HG02981 (cell line): ENCODE results near the gene UBE3D.
A peak's percentile ranks its signal among the peaks of the same experiment; 100 is the strongest.

ENCODE experiments used
- ATAC-seq: cut with Tn5 transposase; IDR thresholded peaks from one replicate; pipeline ENCODE4 v1.9.1; 2021; ENCODE audit warnings: mild to moderate bottlenecking, moderate library complexity; ENCODE audit not compliant: unreplicated experiment

The UBE3D gene, protein sequence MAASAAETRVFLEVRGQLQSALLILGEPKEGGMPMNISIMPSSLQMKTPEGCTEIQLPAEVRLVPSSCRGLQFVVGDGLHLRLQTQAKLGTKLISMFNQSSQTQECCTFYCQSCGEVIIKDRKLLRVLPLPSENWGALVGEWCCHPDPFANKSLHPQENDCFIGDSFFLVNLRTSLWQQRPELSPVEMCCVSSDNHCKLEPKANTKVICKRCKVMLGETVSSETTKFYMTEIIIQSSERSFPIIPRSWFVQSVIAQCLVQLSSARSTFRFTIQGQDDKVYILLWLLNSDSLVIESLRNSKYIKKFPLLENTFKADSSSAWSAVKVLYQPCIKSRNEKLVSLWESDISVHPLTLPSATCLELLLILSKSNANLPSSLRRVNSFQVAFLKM

DNA sequence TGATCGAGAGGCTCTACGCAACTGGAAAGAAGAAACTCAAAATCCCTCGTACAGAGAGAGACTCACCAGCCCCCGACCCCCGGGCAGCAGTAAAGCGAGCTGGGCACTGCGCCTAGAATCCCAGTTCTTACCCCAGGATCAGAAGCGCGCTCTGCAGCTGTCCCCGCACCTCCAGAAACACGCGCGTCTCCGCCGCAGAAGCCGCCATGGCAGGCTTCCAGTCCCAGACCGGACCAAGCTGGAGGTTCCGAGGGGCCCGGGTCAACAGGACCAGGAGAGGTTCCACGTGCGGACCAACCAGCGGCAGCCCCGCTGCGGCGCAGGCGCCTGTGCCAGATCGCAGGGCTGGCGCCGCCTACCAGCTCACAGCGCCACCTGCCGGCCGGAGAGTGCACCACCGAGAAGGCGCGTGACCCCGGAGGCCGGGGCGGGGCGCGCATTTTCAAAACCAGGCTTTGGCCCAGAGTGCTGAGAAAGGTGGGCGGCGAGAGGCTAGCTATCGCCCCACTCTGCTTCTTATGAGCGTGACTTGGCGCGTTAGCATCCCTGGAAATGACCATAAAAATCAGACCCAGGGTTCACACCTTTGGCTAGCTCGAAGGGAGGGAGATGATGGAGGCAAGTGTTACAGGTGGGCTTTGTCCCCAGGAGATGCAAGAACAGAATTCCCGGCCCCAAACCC, at the start of gene UBE3D:
UBE3D (minus strand) TSS at position 331 of the 682 bp plus-strand sequence; CDS start at position 208, 123 bp downstream.
- ATAC-seq, result peak; percentile 66

DNA sequence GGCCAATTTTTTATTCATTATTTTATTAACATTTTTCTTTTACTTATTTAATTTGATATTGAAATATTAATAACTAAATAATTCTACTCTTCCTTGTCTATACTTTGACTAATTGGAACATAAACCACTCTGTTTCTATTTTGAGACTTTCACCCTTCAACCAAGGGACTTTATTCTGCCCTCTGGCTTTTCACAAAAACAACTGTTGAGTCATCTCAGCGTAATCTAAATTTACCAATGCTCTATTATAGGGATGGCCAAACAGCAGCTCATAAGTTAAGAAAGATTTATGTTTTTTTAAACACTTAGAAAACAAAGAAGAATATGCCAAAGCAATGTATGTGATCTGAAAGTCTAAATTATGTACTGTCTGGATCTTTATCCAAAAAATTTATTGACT, 48.5 kb upstream of the UBE3D start:
- ATAC-seq, result no peak

DNA sequence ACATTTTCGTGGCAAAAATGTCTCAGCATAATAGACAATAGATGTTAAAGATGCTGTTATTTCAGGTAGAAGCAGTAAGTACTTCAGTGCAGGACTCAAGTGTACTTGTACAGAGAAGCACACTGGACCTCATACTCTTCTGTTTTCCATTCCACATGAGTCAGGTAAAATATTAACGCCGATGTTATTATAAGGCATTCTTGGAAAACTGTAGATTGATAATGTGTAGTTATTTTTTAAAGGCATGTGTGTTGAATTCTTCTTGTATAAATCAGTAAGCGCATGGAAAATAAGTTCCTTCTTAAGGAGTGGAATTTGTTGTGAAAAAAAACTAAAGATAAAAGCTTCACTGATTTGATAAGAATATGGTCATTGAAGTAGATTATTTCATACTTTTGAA, 47.6 kb upstream of the UBE3D start:
- no peak for ATAC-seq

DNA sequence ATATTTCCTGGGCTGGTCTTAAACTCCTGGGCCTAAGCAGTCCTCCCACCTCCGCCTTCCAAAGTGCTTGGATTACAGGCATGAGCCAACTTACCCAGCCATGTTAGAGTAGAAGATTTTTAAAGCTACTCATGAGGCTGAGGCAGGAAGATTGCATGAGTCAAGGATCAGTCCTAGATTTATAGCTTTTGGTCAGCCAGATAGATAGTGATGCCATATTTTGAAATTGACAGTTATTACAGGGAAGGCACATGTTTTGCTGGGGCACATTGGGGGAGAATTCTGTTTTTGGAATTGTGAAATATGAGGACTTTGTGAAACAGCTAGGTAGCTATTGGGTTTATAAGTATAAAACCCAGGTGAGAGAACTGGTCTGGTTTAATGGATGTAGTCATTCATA, 42.7 kb upstream of the UBE3D start:
- ATAC-seq, result no peak

DNA sequence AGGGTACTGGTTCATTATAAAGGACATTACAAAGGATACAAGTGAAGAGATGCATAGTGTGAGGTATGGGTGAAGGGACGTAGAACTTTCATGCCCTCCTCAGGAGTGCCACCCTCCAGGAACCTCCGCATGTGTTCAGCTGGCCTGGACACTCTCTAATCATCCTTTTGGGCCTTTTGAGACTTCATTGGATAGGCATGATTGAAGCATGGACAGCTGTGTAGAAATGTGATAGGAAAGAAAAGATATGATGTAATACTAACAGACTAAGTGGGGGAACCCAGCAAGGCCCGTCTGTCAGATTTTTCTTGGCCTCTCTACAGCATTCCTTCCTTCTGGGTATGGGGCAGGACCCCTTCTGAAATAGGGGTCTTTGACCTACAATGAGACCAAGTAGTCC, 32.9 kb upstream of the UBE3D start:
- no peak for ATAC-seq

DNA sequence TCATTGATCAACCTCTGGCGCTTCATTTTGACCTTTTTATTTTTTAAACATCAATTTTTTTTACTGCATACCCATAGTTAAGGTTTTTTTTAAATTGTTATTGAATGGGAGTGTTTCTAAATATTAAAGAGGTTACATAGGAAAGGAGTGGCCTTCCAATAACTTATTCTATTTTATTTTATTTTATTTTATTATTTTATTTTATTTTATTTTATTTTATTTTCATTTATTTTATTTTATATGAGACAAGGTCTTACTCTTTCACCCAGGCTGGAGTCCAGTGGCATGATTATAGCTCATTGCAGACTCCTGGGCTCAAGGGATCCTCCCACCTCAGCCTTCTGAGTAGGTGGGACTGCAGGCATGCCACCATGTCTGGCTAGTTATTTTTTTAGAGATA, 32.0 kb upstream of the UBE3D start:
- no peak for ATAC-seq

DNA sequence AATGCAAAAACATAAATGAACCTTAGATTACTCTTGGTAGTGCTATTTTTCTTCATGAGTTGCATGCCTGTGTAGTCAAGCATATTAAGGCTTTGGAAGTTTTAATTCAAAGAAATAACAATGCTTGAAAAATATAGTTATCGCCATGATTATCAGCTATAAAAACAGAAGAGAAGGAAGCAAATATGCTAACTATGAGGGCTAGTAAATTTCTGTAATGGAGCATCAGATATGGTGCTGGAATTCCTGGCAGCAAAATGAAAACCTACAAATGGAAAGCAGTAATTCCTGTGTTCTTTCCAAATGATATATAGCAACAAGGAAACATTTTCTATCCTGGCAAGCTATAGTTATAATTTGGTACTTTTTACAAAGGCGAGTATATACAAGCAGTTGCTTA, 31.6 kb upstream of the UBE3D start:
- ATAC-seq, result no peak

DNA sequence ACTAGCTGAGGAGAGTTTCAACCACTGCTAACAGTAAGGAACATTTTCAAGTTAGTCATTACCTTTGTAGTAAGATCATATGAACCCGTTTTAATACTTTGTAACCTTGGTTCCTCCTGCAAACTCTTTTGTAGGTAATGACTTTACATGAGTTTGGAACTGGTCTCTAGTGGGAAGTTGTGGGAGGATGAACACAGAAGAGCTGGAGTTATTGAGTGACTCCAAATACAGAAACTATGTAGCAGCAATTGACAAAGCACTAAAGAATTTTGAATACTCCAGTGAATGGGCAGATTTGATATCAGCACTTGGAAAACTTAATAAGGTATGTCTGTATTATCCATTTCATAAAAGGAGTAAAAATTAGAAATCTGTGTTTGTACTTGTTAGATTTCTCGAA, 31.1 kb upstream of the UBE3D start:
- no peak for ATAC-seq

DNA sequence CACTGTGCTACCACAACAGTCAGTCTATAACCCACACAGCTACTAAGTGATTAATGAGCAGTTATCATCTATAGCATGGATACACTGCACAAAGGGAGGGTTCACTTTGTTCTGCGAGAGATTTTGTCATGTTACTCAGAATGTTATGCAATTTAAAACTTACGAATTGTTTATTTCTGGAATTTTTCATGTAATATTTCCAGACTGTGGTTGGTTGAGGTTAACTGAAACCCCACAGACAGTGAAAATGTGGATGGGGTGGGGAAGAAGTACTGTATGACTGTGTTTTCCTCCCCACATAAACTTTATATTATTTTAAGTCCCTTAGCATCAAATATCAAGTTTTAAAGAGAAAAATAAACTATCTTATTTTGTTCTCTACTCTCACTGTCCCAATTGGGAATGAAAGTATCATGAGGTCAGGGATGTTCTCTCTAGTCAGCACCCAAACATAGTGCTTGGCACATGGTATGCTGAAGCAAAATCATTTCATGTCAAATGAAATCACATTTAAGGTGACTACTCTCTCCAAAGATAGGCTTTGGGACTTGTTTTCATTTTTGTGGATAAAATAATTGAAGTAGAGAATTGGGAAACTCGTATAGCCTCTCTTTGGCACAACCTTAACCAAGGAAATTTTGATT, 27.2 kb upstream of the UBE3D start:
- no peak for ATAC-seq

DNA sequence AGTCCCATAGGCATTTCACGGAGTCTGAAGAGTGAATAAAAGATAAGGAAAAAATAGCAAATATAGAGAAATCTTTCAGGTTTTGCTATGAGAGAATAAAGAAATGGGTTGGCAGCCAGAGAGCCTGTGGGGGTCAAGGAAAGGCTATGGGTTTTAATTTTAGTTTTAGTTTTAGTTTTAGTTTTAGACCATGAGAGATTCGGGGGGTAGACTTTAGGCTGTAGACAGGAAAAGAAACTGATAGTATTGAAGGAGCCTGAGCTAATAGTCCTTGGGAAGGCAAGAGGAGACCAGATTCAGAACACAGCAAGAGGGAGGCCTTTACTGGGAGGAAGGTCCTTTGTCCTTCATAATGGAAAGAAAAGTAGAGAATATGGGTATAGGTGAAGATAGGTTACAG, 21.1 kb upstream of the UBE3D start:
- peak; percentile 98 for ATAC-seq

DNA sequence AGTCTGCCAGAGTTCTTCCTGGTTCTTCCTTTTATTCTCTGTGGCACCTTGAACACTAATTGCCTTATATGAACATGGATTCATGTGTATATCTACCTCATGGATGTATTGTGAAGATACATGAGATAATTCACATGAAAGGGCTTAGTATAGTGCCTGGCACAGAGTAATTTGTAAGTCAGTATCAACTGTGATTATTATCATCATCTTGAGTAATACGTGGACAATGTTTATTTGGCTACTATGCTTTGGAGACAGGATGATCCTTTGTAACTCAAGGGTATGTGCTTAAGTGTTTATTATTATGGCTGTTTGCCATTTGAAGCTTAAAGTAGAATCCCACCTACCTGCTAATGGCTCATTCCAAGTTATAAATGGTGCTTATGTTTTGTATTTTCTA, 17.8 kb upstream of the UBE3D start:
- no peak for ATAC-seq

DNA sequence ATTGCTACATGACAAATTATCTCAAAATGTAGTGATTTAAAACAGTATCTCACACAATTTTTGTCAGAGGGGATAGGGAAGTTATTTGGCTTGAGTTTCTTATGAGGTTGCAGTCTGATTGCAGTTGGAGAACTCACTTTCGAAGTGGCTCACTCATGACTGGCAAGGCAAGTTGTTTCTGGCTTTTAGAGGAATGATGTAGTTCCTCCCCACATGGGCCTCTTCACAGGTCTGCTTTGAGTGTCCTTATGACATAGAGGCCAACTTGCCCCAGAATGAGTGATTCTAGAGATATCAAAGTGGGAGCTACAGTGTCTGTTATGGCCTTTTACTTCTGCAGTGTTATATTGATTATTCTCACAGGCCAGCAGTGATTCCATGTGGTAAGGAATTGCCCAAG, 8.0 kb upstream of the UBE3D start:
- ATAC-seq, result no peak

DNA sequence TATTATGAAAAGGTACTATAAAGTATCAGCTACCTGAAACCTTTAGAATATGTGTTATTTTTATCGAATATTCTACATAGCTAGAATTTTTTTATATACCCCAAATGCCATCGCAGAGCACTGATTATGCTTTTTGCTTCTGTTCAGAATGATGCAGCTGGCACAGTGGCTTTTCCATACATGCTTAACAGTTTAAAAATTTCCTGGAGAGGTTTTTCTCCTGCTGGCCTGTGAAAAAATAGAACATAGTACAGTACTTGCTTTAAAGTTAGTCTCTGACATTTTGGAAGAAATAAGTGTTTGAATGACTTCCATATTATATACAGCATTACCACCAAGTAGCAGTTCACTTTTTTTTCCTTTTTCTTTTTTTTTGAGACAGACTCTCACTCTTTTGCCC, 7.1 kb upstream of the UBE3D start:
- no peak for ATAC-seq

DNA sequence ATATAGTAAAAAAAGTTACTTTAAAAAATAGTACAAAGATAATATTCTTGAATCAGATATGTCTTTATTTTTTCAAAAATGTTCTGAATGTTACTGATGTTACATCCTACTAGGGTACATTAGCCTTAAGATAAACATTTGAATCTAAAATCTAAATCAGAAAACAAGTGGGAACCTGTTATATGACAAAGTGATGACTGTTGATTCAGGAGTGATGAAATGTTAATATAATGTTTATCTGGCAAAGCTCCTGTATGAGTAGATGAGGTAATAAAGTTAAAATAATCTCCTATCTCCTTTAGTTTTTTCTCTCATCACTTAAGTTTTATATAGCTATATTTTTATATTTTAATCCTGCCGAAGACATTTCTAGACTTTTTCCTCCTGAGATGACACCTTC, 6.1 kb upstream of the UBE3D start:
- ATAC-seq, result no peak

DNA sequence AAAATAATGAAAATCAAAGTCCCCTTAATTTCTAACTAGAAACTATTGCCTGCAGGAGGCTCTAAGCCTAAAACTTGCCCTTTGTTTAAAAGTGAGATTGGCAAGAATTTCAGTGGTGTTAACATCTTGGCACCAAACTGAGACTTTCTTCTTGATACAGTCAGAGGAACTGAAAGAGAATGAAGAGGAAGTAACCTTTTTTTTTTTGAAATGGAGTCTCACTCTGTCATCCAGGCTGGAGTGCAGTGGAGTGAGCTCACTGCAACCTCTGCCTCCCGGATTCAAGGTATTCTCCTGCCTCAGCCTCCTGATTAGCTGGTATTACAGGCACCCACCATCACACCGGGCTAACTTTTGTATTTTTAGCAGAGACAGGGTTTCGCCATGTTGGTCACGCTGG, 5.4 kb upstream of the UBE3D start:
- peak; percentile 49 for ATAC-seq

DNA sequence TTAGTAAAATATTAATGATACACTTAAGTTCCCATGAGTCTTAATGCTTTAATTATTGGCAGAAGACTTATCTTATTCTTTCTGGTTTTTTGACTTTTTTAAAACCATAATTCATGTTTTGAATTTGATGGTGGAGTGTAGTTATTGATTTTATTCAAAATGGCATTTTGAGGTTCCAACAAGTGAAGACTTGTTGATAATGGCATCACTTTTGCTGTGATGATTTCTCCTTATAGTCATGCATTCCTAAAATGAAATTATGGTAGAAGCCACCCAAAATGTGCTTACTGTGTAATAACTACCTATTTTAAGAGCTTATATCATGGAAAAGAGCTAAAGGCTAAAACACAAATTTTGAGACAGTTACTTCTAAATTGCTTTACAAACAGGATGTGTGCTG, 4.0 kb upstream of the UBE3D start:
- ATAC-seq, result no peak

DNA sequence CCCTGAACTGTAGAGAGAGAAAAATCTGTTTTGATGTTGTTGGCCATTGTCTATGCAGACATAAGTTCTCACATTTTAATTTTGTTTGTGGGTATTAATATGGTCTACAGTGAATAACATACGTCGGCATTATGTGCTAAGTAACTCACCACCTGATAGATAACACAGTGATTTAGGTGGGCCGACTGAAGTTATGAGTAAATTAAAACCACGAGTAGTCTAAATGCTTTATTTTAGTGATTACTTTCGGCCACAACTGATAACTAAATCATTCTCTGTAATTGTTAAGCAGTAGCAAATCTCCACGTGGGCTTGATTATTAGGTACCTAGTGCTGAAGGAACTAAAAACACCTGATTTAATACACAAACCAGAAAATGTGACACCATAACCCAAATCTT, 3.0 kb upstream of the UBE3D start:
- no peak for ATAC-seq

DNA sequence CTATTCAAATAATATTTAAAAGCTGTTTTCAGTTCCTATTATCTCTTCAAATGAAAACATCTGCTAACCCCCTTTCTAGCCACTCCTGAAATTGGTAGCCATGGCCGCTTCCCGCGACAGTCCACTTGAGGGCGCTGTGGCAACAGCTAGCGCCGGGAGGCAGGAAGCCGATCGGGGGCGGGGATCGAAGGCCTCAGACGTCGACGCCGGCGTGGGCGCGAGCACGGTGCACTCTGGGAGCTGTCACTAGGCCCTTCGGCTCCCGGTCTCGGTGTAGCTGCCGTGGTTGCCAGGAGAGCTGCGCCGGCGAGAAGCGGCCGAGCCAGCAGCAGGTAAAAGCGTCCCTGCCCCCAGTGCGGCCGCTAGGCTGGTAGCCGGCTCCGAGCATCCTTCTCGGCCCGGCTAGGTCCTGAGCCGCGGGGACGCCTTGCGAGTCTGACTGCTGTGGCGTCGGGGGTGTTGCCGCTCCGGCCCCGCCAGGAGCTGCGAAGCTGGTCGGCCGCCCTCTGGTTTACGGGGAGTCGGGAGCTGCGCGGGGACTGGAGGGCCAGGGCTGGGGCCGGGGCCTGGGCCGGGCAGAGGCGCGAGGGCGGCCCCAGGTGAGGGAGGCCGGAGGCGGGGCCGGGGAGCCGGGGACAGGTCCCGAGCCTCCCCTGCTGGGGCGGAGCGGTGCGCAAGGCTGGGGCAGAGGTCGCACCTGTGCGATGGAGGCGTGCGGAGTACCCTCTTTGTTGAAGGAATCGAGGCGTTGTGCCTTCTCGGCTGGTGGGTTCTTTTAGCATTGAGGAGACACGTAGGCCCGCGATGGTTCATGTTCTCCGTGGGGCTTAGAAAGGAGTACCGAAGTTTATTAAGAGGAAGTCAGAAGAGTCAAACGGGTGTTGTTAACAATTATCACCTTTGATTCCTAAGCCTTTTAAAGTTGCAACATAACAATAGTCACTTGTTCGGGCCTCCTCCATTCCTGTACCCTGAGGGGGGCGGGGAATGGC, 2.1 kb upstream of the UBE3D start, which contains the start of gene DOP1A:
DOP1A (plus strand) TSS at position 224 of the 992 bp plus-strand sequence. CDS start 29,307 bp downstream, outside the sequence.
- ATAC-seq, result peak; percentile 82

DNA sequence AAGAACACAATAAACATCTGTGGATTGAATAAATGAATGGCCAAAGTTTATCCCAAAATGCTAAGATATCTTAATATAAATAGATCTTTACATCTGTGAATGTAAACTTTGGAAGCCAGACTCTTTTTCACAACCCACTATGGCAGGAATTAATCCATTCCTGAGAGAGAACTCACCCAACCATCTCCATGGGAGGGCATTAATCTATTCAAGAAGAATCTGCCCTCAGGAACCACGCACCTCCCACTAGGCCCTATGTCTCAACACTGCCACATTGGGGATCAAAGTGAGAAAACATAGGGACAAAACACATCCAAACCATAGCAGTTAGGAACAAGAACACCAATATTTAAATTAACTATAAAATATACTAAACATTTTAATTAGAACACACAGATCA, 3.4 kb downstream of the UBE3D start:
- no peak for ATAC-seq

DNA sequence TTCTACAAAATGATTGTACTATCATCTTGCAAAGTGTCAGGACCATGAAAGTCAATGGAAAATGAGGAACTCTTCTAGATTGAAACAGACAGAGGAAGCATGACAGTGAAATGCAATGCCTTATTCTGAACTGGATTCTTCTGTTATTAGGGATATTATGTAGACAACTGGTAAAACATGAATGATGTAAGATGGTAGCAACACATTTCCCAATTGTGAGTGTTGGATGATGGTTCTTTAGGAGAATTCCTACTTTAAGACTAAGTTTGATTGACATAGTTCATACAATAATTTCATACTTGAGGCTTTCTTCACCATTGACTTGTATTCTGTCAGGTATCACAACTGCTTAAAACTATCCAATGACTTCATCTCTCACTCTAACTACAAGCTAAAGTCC, 4.5 kb downstream of the UBE3D start:
- ATAC-seq, result no peak
